Measurements from ENCODE around the gene PEX14.
A peak's percentile ranks its signal among the peaks of the same experiment; 100 is the strongest.

The PEX14 gene

GRCh38 chr1:10529091-10529490, 54.3 kb downstream of the PEX14 start:
- TF ChIP-seq, protein P1, sequence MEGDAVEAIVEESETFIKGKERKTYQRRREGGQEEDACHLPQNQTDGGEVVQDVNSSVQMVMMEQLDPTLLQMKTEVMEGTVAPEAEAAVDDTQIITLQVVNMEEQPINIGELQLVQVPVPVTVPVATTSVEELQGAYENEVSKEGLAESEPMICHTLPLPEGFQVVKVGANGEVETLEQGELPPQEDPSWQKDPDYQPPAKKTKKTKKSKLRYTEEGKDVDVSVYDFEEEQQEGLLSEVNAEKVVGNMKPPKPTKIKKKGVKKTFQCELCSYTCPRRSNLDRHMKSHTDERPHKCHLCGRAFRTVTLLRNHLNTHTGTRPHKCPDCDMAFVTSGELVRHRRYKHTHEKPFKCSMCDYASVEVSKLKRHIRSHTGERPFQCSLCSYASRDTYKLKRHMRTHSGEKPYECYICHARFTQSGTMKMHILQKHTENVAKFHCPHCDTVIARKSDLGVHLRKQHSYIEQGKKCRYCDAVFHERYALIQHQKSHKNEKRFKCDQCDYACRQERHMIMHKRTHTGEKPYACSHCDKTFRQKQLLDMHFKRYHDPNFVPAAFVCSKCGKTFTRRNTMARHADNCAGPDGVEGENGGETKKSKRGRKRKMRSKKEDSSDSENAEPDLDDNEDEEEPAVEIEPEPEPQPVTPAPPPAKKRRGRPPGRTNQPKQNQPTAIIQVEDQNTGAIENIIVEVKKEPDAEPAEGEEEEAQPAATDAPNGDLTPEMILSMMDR (IDR thresholded peaks at IDR 0.05; ENCODE audit: insufficient read depth, low read depth, low read length, missing control alignments) = no peak
- no peak for DNase-seq (ENCODE audit: low read depth)
- no peak overlapping the region for H3K4me3 ChIP-seq (ENCODE audit: low read length)

- TF ChIP-seq, protein P1 (IDR thresholded peaks at IDR 0.05; ENCODE audit: insufficient read depth, low read depth, low read length, missing control alignments) = no peak
- peak; percentile 33 for DNase-seq (ENCODE audit: low read depth)
These were observed 55.0 kb downstream of the PEX14 start for GRCh38 chr1:10529765-10530164.

DNA sequence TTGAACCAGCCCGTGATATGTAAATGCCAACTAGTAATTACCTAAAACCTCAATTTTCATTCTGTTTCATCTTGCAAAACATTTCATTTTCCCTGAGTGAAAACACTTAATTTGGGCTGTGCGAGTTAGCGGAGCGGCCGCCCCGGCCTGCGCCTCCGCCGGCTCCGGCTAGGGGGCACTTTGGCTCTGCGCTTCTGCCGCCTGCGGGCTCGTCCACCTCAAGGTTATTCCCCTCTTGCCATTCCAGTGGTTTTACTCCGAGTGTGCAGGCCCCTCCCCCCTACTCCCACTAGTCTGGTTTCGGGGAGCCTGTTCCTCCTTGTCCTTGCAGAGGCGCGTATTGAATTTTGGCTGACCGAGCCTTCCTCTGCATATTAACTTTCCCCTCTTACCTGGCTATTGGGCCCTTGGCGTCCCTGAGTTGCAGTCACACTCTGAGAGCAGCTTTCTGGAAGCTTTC, 55.6 kb downstream of the PEX14 start:
- DNase-seq (ENCODE audit: low read depth) = peak; percentile 76
- TF ChIP-seq, protein P1 (IDR thresholded peaks at IDR 0.05; ENCODE audit: insufficient read depth, low read depth, low read length, missing control alignments) = peak; percentile 76
- no peak overlapping the region for H3K4me3 ChIP-seq (ENCODE audit: low read length)

More at GRCh38 chr1:10529765-10530164, 55.0 kb downstream of the PEX14 start:
- H3K4me3 ChIP-seq (ENCODE audit: low read length) = no peak overlapping the region

DNA sequence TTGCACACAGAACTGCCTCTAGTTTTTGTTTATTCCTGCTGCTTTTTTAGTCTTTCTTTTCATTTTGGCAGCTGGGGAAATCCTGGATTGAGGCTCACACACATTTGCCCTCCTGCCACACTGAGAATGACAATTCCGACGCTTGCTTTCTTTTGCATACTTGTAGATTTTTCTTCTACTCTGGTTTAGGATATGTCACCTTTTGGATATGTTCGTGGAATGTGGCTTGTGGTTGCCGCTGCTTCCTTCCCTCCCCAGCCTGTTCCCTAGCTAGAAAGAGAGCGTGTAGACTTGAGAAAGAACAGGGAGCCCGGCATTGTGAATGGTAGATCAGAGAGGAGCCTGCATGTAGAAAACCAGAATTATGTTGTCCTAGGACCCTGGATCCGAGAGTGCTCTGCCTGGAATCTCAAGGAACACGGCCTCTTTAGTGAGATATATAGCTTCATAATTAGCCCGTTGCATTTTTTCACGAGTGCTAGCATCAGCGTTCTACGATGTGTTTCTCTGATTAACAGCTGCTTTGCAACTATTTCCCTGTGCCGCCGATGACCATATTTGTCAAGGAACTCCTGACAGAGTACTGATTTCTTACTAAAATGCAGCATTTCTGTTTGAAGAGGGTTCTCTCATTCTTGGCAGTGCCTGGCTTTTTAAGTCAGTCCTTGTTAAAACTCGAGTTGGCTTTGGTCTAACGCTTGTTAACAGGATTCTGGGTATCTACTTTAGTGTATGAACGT, 56.2 kb downstream of the PEX14 start:
- DNase-seq (ENCODE audit: low read depth) = no peak
- no peak overlapping the region for H3K4me3 ChIP-seq (ENCODE audit: low read length)
- TF ChIP-seq, protein P1 (IDR thresholded peaks at IDR 0.05; ENCODE audit: insufficient read depth, low read depth, low read length, missing control alignments) = no peak

DNA sequence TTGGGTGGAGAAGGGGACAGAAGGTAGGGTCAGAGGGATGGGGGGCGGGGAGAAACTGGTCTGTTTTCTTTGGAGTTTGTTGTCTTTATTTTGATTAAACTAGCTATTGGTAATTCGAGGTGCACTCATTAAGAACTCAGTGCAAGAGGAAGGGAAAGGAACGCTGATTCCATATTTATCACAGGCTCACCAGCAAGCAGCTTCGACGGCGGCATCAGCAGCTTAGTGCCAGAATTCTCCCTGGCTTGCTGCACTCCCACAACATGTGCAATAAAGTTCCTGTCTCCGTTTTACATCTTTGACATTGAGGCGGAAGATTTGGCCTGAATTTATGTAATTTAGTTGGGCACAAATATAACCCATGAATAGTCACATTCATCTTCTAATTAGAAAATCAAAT, 57.6 kb downstream of the PEX14 start:
- no peak overlapping the region for H3K4me3 ChIP-seq (ENCODE audit: low read length)
- DNase-seq (ENCODE audit: low read depth) = no peak
- TF ChIP-seq, protein P1 (IDR thresholded peaks at IDR 0.05; ENCODE audit: insufficient read depth, low read depth, low read length, missing control alignments) = no peak

- DNase-seq (ENCODE audit: low read depth) = no peak
- H3K4me3 ChIP-seq (ENCODE audit: low read length) = no peak overlapping the region
- TF ChIP-seq, protein P1 (IDR thresholded peaks at IDR 0.05; ENCODE audit: insufficient read depth, low read depth, low read length, missing control alignments) = no peak
These were observed 59.8 kb downstream of the PEX14 start for GRCh38 chr1:10534519-10534918.
